IPS-18a (cell line): ENCODE measurements around the gene EVX2.
A peak's percentile ranks its signal among the peaks of the same experiment; 100 is the strongest.

ENCODE experiments used
- H3K27ac ChIP-seq: one replicate; pipeline ENCODE4 v1.5.1; 2013; ENCODE audit warnings: low read length
- H3K27me3 ChIP-seq: one replicate; pipeline ENCODE4 v1.6.1; 2013; ENCODE audit warnings: mild to moderate bottlenecking, low read length; ENCODE audit not compliant: control insufficient read depth, insufficient read depth
- H3K36me3 ChIP-seq: one replicate; pipeline ENCODE4 v1.6.1; 2013; ENCODE audit warnings: low read depth, low read length; ENCODE audit not compliant: control insufficient read depth
- H3K4me1 ChIP-seq: one replicate; pipeline ENCODE4 v1.6.1; 2013; ENCODE audit warnings: low read depth, low read length; ENCODE audit not compliant: control insufficient read depth
- H3K4me3 ChIP-seq: one replicate; pipeline ENCODE4 v1.5.1; 2013; ENCODE audit warnings: low read length
- H3K9ac ChIP-seq: one replicate; pipeline ENCODE4 v1.6.1; 2013; ENCODE audit warnings: mild to moderate bottlenecking, low read length, moderate library complexity
- H3K9me3 ChIP-seq: one replicate; pipeline ENCODE4 v1.6.1; 2013; ENCODE audit warnings: low read depth, low read length; ENCODE audit not compliant: control insufficient read depth

Gene EVX2

GRCh38 chr2:176088048-176088936, 4.5 kb upstream of the EVX2 start:
- peak overlapping the region; percentile 38 for H3K4me3 ChIP-seq
- H3K36me3 ChIP-seq: no peaks in the 10 kb centered on the region
- no peak overlapping the region for H3K9ac ChIP-seq

GRCh38 chr2:176087330-176088047, 3.7 kb upstream of the EVX2 start:
- Histone ChIP-seq H3K27me3 (peaks cover 100% of the 10 kb centered on the region), H3K9ac (no peak overlapping the region), H3K27ac (no peak overlapping the region), H3K4me3 (peak overlapping the region; percentile 38), H3K36me3 (no peaks in the 10 kb centered on the region), H3K9me3 (no peaks in the 10 kb centered on the region), H3K4me1 (no peaks in the 10 kb centered on the region)

More at GRCh38 chr2:176088048-176088936, 4.5 kb upstream of the EVX2 start:
- Histone ChIP-seq H3K27me3 (peaks cover 100% of the 10 kb centered on the region), H3K27ac (no peak overlapping the region), H3K9me3 (no peaks in the 10 kb centered on the region), H3K4me1 (no peaks in the 10 kb centered on the region)

GRCh38 chr2:176085861-176086771, 2.4 kb upstream of the EVX2 start:
- Histone ChIP-seq H3K4me1 (no peaks in the 10 kb centered on the region), H3K4me3 (no peak overlapping the region), H3K27ac (no peak overlapping the region), H3K9ac (no peak overlapping the region), H3K9me3 (no peaks in the 10 kb centered on the region), H3K36me3 (no peaks in the 10 kb centered on the region), H3K27me3 (peaks cover 100% of the 10 kb centered on the region)

- Histone ChIP-seq H3K4me3 (no peak overlapping the region), H3K36me3 (no peaks in the 10 kb centered on the region), H3K27me3 (peaks cover 100% of the 10 kb centered on the region), H3K4me1 (no peaks in the 10 kb centered on the region), H3K9ac (no peak overlapping the region), H3K9me3 (no peaks in the 10 kb centered on the region), H3K27ac (no peak overlapping the region)
Measured at GRCh38 chr2:176085120-176085788, 1.5 kb upstream of the EVX2 start.

GRCh38 chr2:176084611-176085119, 903 bp upstream of the EVX2 start:
- Histone ChIP-seq H3K9ac (no peak overlapping the region), H3K36me3 (no peaks in the 10 kb centered on the region), H3K27ac (no peak overlapping the region), H3K4me3 (no peak overlapping the region), H3K9me3 (no peaks in the 10 kb centered on the region), H3K27me3 (peaks cover 99% of the 10 kb centered on the region), H3K4me1 (no peaks in the 10 kb centered on the region)

- no peak overlapping the region for H3K4me3 ChIP-seq
- H3K36me3 ChIP-seq: no peaks in the 10 kb centered on the region
- no peak overlapping the region for H3K9ac ChIP-seq
- peaks cover 99% of the 10 kb centered on the region for H3K27me3 ChIP-seq
- peaks cover 10% of the 10 kb centered on the region for H3K4me1 ChIP-seq
- H3K9me3 ChIP-seq: no peaks in the 10 kb centered on the region
- H3K27ac ChIP-seq: no peak overlapping the region
Measured at GRCh38 chr2:176082824-176083751, 674 bp downstream of the EVX2 start.

- Histone ChIP-seq H3K27ac (no peak overlapping the region), H3K27me3 (peaks cover 99% of the 10 kb centered on the region), H3K36me3 (no peaks in the 10 kb centered on the region), H3K9ac (no peak overlapping the region), H3K4me1 (peaks cover 10% of the 10 kb centered on the region), H3K9me3 (no peaks in the 10 kb centered on the region), H3K4me3 (no peak overlapping the region)
Measured at GRCh38 chr2:176082525-176082823, 1.3 kb downstream of the EVX2 start.

GRCh38 chr2:176081837-176082524, 1.8 kb downstream of the EVX2 start:
- Histone ChIP-seq H3K9ac (no peak overlapping the region), H3K27me3 (peaks cover 99% of the 10 kb centered on the region), H3K36me3 (no peaks in the 10 kb centered on the region), H3K4me3 (no peak overlapping the region), H3K4me1 (peaks cover 10% of the 10 kb centered on the region), H3K9me3 (no peaks in the 10 kb centered on the region), H3K27ac (no peak overlapping the region)

- Histone ChIP-seq H3K9ac (no peak overlapping the region), H3K4me1 (peaks cover 10% of the 10 kb centered on the region), H3K27ac (no peak overlapping the region), H3K4me3 (no peak overlapping the region), H3K9me3 (no peaks in the 10 kb centered on the region), H3K27me3 (peaks cover 99% of the 10 kb centered on the region), H3K36me3 (no peaks in the 10 kb centered on the region)
Measured at GRCh38 chr2:176081376-176081836, 2.4 kb downstream of the EVX2 start.
